DND-41 (cell line): Measurements from ENCODE around the gene DSCAM.

Source experiments
- CTCF ChIP-seq: IDR thresholded peaks from 2 replicates; pipeline ENCODE4 v1.5.1; 2012; ENCODE audit warnings: borderline replicate concordance, low read length, moderate library complexity, mild to moderate bottlenecking; ENCODE audit not compliant: poor library complexity, severe bottlenecking; ENCODE audit errors: extremely low read depth
- EZH2 ChIP-seq: IDR thresholded peaks from 3 replicates; pipeline ENCODE4 v1.6.1; 2012; ENCODE audit warnings: borderline replicate concordance, low read depth, mild to moderate bottlenecking, moderate library complexity, low read length, inconsistent platforms; ENCODE audit not compliant: severe bottlenecking

DNA sequence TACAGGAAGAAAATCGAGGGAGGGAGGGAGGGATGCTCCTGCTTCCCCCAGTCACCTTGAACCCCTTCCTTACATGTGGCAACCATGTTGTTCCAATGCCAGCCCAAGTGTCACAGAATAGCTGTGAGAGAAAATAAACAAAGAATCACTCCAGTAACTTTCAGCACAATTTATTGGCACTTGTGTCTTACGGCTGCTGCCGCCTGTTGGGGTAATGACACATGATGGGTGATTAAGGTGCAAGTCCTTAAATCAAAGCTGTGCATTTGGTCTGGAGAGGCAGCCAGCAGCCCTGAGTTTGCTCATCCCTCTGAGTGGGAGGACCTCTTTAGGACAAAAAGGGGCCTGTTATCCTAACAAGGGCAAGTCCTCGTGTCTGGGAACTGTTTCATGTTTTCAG lies 602.0 kb downstream of the DSCAM start:
- no peak for TF ChIP-seq CTCF
- no peak for TF ChIP-seq EZH2
